ENCODE measurements around the gene DDX23. TPM values are rescaled to one million over a fixed set of nuclear protein-coding genes. Genes with fewer than 3 reads are reported as not detected.

DDX23 gene
- total RNA-seq, 1 experiment from 2014 or later = 130 TPM

GRCh38 chr12:48824112-48824511 lies 27.9 kb downstream of the DDX23 start:
- Histone ChIP-seq H3K4me1 (ENCODE audit: control insufficient read depth, insufficient read depth, low read length) (peaks cover 5% of the 10 kb centered on the region; the same call in 1 of the 2 replicates), H3K27me3 (ENCODE audit: control insufficient read depth, insufficient read depth, low read length) (no peaks in the 10 kb centered on the region), H3K27ac (ENCODE audit: low read length) (no peak overlapping the region), H3K9me3 (ENCODE audit: control insufficient read depth, insufficient read depth, low read depth, low read length) (no peaks in the 10 kb centered on the region), H3K4me3 (ENCODE audit: low read depth in 2 of 2, low read length in 2 of 2) (no peak overlapping the region), H3K36me3 (ENCODE audit: control insufficient read depth, insufficient read depth, low read length) (no peaks in the 10 kb centered on the region; the same call in 1 of the 2 replicates)
- BruUV-seq (replicated peaks) = no TSS peak
- POLR2A ChIA-PET = no interaction called here
- DNase-seq (ENCODE audit: low read depth, low spot score) = no peak
- CTCF ChIA-PET = no interaction called here
- in situ Hi-C loops (cut with HindIII; ENCODE audit: low pct_unique_long_range_greater_than_20kb, low sequenced_read_pairs) (no loop called here), intact Hi-C loops (cut with micrococcal nuclease; ENCODE audit: unreplicated experiment) (no loop called here)
- no peak for TF ChIP-seq POLR2AphosphoS5 (IDR thresholded peaks at IDR 0.05; ENCODE audit: low read depth, low read length)
- no peak for ATAC-seq

GRCh38 chr12:48823281-48823680 lies 28.7 kb downstream of the DDX23 start:
- ChIA-PET POLR2A (no interaction called here), CTCF (no interaction called here)

More at GRCh38 chr12:48823281-48823680, 28.7 kb downstream of the DDX23 start:
- Histone ChIP-seq H3K36me3 (ENCODE audit: control insufficient read depth, insufficient read depth, low read length) (no peaks in the 10 kb centered on the region; the same call in 1 of the 2 replicates), H3K27me3 (ENCODE audit: control insufficient read depth, insufficient read depth, low read length) (no peaks in the 10 kb centered on the region), H3K4me3 (ENCODE audit: low read depth in 2 of 2, low read length in 2 of 2) (no peak overlapping the region), H3K4me1 (ENCODE audit: control insufficient read depth, insufficient read depth, low read length) (peaks cover 7% of the 10 kb centered on the region; the same call in 1 of the 2 replicates), H3K27ac (ENCODE audit: low read length) (no peak overlapping the region), H3K9me3 (ENCODE audit: control insufficient read depth, insufficient read depth, low read depth, low read length) (no peaks in the 10 kb centered on the region)
- DNase-seq (ENCODE audit: low read depth, low spot score) = no peak
- no TSS peak for BruUV-seq (replicated peaks)
- no peak for ATAC-seq
- TF ChIP-seq CTCF (IDR thresholded peaks at IDR 0.05) (no peak), REST (IDR thresholded peaks at IDR 0.05; ENCODE audit: insufficient read depth in 1 of 2, low read depth in 2 of 2, low read length in 1 of 2) (no peak), TCF7L2 (IDR thresholded peaks at IDR 0.05; ENCODE audit: low read depth, low read length) (no peak)
- intact Hi-C loops (cut with micrococcal nuclease; ENCODE audit: unreplicated experiment) = no loop called here
- in situ Hi-C loops (cut with HindIII; ENCODE audit: low pct_unique_long_range_greater_than_20kb, low sequenced_read_pairs) = no loop called here
